Keratinocyte (primary cell): ENCODE results near the gene MED9.
"Not testable (repeated sequence)": the region's sequence is repeated elsewhere in the genome, so short reads cannot be mapped to it uniquely, and the experiment has no call there.

Experiments used
- EZH2 ChIP-seq: IDR thresholded peaks from one replicate; pipeline ENCODE4 v1.6.1; 2012; ENCODE audit warnings: inconsistent platforms, mild to moderate bottlenecking, low read length, moderate library complexity
- TF ChIP-seq, protein P1 (sequence below), 3 experiments: IDR thresholded peaks in 1 of 3; conservative IDR thresholded peaks in 1 of 3; optimal IDR thresholded peaks in 1 of 3; 2 replicates in 2 of 3; 3 replicates in 1 of 3; pipeline versions ENCODE3 to v1.5.1; 2011; ENCODE audit warnings: low read length in 3 of 3, mild to moderate bottlenecking in 3 of 3, moderate library complexity in 2 of 3, control low read depth in 1 of 3, inconsistent platforms in 1 of 3; ENCODE audit not compliant: insufficient read depth in 2 of 3; ENCODE audit errors: extremely low read depth in 1 of 3

DNA sequence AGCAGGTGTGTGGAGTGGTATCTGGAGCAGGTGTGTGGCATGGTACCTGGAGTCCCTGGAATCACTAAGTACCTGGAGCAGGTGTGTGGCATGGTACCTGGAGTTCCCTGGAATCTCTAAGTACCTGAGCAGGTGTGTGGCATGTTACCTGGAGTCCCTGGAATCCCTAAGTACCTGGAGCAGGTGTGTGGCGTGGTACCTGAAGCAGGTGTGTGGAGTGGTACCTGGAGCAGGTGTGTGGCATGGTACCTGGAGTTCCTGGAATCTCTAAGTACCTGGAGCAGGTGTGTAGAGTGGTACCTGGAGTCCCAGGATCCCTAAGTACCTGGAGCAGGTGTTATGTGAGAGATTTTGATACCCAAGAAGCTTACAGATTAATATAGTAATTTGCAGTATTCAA is 22.1 kb upstream of the MED9 start:
- TF ChIP-seq, protein P1, sequence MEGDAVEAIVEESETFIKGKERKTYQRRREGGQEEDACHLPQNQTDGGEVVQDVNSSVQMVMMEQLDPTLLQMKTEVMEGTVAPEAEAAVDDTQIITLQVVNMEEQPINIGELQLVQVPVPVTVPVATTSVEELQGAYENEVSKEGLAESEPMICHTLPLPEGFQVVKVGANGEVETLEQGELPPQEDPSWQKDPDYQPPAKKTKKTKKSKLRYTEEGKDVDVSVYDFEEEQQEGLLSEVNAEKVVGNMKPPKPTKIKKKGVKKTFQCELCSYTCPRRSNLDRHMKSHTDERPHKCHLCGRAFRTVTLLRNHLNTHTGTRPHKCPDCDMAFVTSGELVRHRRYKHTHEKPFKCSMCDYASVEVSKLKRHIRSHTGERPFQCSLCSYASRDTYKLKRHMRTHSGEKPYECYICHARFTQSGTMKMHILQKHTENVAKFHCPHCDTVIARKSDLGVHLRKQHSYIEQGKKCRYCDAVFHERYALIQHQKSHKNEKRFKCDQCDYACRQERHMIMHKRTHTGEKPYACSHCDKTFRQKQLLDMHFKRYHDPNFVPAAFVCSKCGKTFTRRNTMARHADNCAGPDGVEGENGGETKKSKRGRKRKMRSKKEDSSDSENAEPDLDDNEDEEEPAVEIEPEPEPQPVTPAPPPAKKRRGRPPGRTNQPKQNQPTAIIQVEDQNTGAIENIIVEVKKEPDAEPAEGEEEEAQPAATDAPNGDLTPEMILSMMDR (optimal IDR thresholded peaks at IDR 0.05 in 1 of 3, IDR thresholded peaks at IDR 0.05 in 1 of 3, conservative IDR thresholded peaks at IDR 0.05 in 1 of 3; ENCODE audit: extremely low read depth in 1 of 3, insufficient read depth in 2 of 3, low read length in 3 of 3) = not testable (repeated sequence)
- TF ChIP-seq EZH2 = not testable (repeated sequence)
